H9 (cell line): Measurements from ENCODE around the gene GRB10. TPM values are rescaled to one million over a fixed set of nuclear protein-coding genes. Genes with fewer than 3 reads are reported as not detected.

Source experiments
- DNase-seq: peaks from one replicate; pipeline ENCODE4 v3.0.0-alpha.2; 2017
- H2AFZ ChIP-seq: one replicate; pipeline ENCODE4 v1.6.1; 2013; ENCODE audit warnings: mild to moderate bottlenecking, low read length, control low read depth, moderate library complexity
- H2AK5ac ChIP-seq: 2 replicates; pipeline ENCODE4 v1.6.1; 2013; ENCODE audit warnings: low read length, control low read depth, mixed read lengths; ENCODE audit not compliant: insufficient read length
- H2BK120ac ChIP-seq: one replicate; pipeline ENCODE4 v1.6.1; 2013; ENCODE audit warnings: low read depth, mild to moderate bottlenecking, low read length, control low read depth, inconsistent platforms; ENCODE audit not compliant: poor library complexity, severe bottlenecking
- H2BK12ac ChIP-seq: 2 replicates; pipeline ENCODE4 v1.6.1; 2013; ENCODE audit warnings: low read length, control low read depth, mixed read lengths, low read depth; ENCODE audit not compliant: insufficient read length
- H2BK15ac ChIP-seq: 2 replicates; pipeline ENCODE4 v1.6.1; 2013; ENCODE audit warnings: low read depth, low read length, control low read depth
- H2BK20ac ChIP-seq: one replicate; pipeline ENCODE4 v1.6.1; 2013; ENCODE audit warnings: low read depth, mild to moderate bottlenecking, low read length, control low read depth, inconsistent platforms; ENCODE audit not compliant: poor library complexity, severe bottlenecking
- H2BK5ac ChIP-seq: 2 replicates; pipeline ENCODE4 v1.6.1; 2013; ENCODE audit warnings: low read length, control low read depth, mixed read lengths; ENCODE audit not compliant: insufficient read length
- H3K14ac ChIP-seq: 2 replicates; pipeline ENCODE4 v1.6.1; 2013; ENCODE audit warnings: low read length, control low read depth; ENCODE audit not compliant: insufficient read depth
- H3K18ac ChIP-seq: 2 replicates; pipeline ENCODE4 v1.6.1; 2013; ENCODE audit warnings: low read depth, mild to moderate bottlenecking, mixed read lengths, low read length, control low read depth; ENCODE audit not compliant: insufficient read length
- H3K23ac ChIP-seq: 2 replicates; pipeline ENCODE4 v1.6.1; 2013; ENCODE audit warnings: low read length, control low read depth, mixed read lengths, low read depth; ENCODE audit not compliant: insufficient read length
- H3K23me2 ChIP-seq: 2 replicates; pipeline ENCODE4 v1.6.1; 2013; ENCODE audit warnings: low read depth, mild to moderate bottlenecking, mixed read lengths, low read length, control low read depth; ENCODE audit not compliant: insufficient read length, poor library complexity, severe bottlenecking
- H3K27ac ChIP-seq: 2 replicates; pipeline ENCODE4 v1.5.1; 2013; ENCODE audit warnings: low read length, control low read depth, mixed read lengths, low read depth; ENCODE audit not compliant: insufficient read length
- H3K27me3 ChIP-seq: 2 replicates; pipeline ENCODE4 v1.6.1; 2013; ENCODE audit warnings: low read length, control low read depth, inconsistent platforms; ENCODE audit not compliant: insufficient read depth
- H3K4ac ChIP-seq: 2 replicates; pipeline ENCODE4 v1.6.1; 2013; ENCODE audit warnings: low read depth, mild to moderate bottlenecking, control low read depth, inconsistent platforms, low read length, moderate library complexity
- H3K4me1 ChIP-seq: 2 replicates; pipeline ENCODE4 v1.6.1; 2013; ENCODE audit warnings: low read length, control low read depth, inconsistent platforms; ENCODE audit not compliant: insufficient read depth
- H3K4me2 ChIP-seq: 2 replicates; pipeline ENCODE4 v1.6.1; 2013; ENCODE audit warnings: low read length, control low read depth, mixed read lengths; ENCODE audit not compliant: insufficient read length, insufficient read depth
- H3K56ac ChIP-seq: 2 replicates; pipeline ENCODE4 v1.6.1; 2013; ENCODE audit warnings: low read depth, mild to moderate bottlenecking, mixed read lengths, low read length, control low read depth; ENCODE audit not compliant: insufficient read length
- H3K79me1 ChIP-seq: 2 replicates; pipeline ENCODE4 v1.6.1; 2013; ENCODE audit warnings: low read depth, mild to moderate bottlenecking, moderate library complexity, low read length, control low read depth, inconsistent platforms; ENCODE audit not compliant: insufficient read depth, poor library complexity, severe bottlenecking
- H3K79me2 ChIP-seq: 2 replicates; pipeline ENCODE4 v1.6.1; 2013; ENCODE audit warnings: low read length, control low read depth, inconsistent platforms; ENCODE audit not compliant: insufficient read depth
- H3K9ac ChIP-seq: 2 replicates; pipeline ENCODE4 v1.6.1; 2013; ENCODE audit warnings: low read length, control low read depth, mixed read lengths; ENCODE audit not compliant: insufficient read length; ENCODE audit errors: extremely low read depth
- H3K9me3 ChIP-seq: one replicate; pipeline ENCODE4 v1.6.1; 2013; ENCODE audit warnings: low read depth, low read length, inconsistent platforms; ENCODE audit not compliant: control insufficient read depth
- H3T11ph ChIP-seq: one replicate; pipeline ENCODE4 v1.6.1; 2013; ENCODE audit warnings: mild to moderate bottlenecking, low read length, control low read depth, inconsistent platforms
- H4K20me1 ChIP-seq: one replicate; pipeline ENCODE4 v1.6.1; 2013; ENCODE audit not compliant: control insufficient read depth, insufficient read length, insufficient read depth
- H4K5ac ChIP-seq: 2 replicates; pipeline ENCODE4 v1.6.1; 2013; ENCODE audit warnings: low read depth, mild to moderate bottlenecking, mixed read lengths, low read length, control low read depth; ENCODE audit not compliant: insufficient read length
- H4K8ac ChIP-seq: replicated peaks from 2 replicates; pipeline ENCODE4 v1.6.1; 2013; ENCODE audit warnings: low read length, control low read depth, mixed read lengths, low read depth; ENCODE audit not compliant: insufficient read length
- H4K91ac ChIP-seq: 2 replicates; pipeline ENCODE4 v1.6.1; 2013; ENCODE audit warnings: low read depth, mild to moderate bottlenecking, moderate library complexity, mixed read lengths, low read length, control low read depth; ENCODE audit not compliant: insufficient read length
- H3K27ac Mint-ChIP-seq, 3 experiments: 2 replicates in 2 of 3; 3 replicates in 1 of 3; pipeline ENCODE4 v1.8.0; 2020 to 2021; ENCODE audit warnings: mixed read lengths in 3 of 3, mild to moderate bottlenecking in 1 of 3, moderate library complexity in 1 of 3
- H3K27me3 Mint-ChIP-seq: 2 replicates; pipeline ENCODE4 v1.8.0; 2021; ENCODE audit warnings: low read depth, mild to moderate bottlenecking, moderate library complexity, mixed read lengths
- H3K36me3 Mint-ChIP-seq, 3 experiments: 2 replicates in 2 of 3; 3 replicates in 1 of 3; pipeline ENCODE4 v1.8.0; 2020 to 2021; ENCODE audit warnings: low read depth in 3 of 3, mixed read lengths in 3 of 3; ENCODE audit not compliant: insufficient read depth in 1 of 3
- H3K4me1 Mint-ChIP-seq, 2 experiments: 2 replicates each; pipeline ENCODE4 v1.8.0; 2020; ENCODE audit warnings: mixed read lengths in 2 of 2
- H3K4me3 Mint-ChIP-seq, 2 experiments: 2 replicates in 1 of 2; 3 replicates in 1 of 2; pipeline ENCODE4 v1.8.0; 2020 to 2021; ENCODE audit warnings: mild to moderate bottlenecking in 2 of 2, mixed read lengths in 2 of 2, moderate library complexity in 1 of 2
- H3K9me3 Mint-ChIP-seq, 2 experiments: 2 replicates in 1 of 2; 3 replicates in 1 of 2; pipeline ENCODE4 v1.8.0; 2020; ENCODE audit warnings: mild to moderate bottlenecking in 2 of 2, mixed read lengths in 2 of 2, moderate library complexity in 1 of 2
- WGBS: extraction: QIAGEN DNeasy Blood & Tissue Kit; methylation state at CpG from one replicate; pipeline ENCODE4 v1.1.7; 2013; ENCODE audit warnings: missing lambda C conversion rate, low lambda C conversion rate, mixed read lengths; ENCODE audit not compliant: insufficient read length; ENCODE audit errors: extremely low coverage; 5-methylcytosine and 5-hydroxymethylcytosine counted together
- total RNA-seq: library from RNA; stranded (reverse); gene quantifications from 2 replicates; pipeline ENCODE4 v1.2.1, GENCODE V29; 2021
- TF ChIP-seq, protein P1 (sequence below): fragments of 200-600 bp; sonication (generic); conservative IDR thresholded peaks from 3 replicates; pipeline ENCODE4 v1.8.0; 2021; ENCODE audit warnings: antibody characterized with exemption, mild to moderate bottlenecking

Gene GRB10
- total RNA-seq, 1 experiment from 2014 or later = 108 TPM

DNA sequence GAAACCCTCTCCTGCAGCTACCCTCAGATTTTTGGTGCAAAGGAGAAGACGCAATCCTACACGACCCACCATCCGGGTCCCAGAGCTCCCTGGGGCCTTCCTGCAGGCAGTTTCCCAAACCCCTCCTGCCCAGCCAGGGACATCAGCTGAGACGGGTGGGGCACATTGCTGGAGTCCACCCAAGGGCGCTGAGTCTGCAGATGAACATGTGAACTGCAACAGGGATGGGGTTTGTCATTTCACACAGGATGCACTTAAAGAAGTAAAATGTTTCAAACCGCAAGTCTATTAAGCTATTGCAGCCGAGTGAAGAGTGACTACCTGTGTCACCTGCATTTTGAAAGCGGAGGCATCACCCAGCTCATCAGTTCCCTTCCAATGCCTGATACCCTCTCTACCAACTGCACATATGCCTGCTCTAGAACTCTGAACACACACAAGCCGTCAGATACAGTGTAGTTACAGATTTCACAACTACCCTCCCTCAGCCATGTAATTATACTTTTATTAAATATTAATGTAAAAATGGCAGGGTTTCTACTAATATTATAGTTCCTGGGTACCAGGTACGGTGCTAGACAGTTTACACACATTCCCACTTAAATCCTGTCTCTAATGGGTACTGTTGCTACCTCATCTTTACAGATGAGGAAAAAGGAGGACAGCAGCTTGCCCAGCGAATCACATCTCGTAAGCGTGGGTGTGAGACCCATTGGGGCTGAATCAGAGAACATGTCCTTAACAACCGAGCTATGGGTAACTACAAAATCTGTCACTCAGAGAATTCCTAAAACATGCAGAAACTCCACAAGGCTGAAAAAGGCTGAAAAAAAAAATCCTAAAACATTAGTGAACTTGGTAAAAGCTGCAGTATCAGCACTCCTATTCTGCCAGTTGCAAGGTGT is 71.2 kb downstream of the GRB10 start:
- H3K27ac ChIP-seq = no peak overlapping the region
- no peak overlapping the region for H2BK120ac ChIP-seq
- no peaks in the 10 kb centered on the region for H3K4me1 ChIP-seq
- no peaks in the 10 kb centered on the region for H3K27me3 ChIP-seq
- H4K20me1 ChIP-seq = no peaks in the 10 kb centered on the region
- H3K79me1 ChIP-seq = peaks cover 8% of the 10 kb centered on the region
- Mint-ChIP-seq H3K27me3 (no peaks in the 10 kb centered on the region), H3K27ac (no peak overlapping the region), H3K4me3 (no peak overlapping the region), H3K36me3 (peaks cover 6 to 10% (median 8%) of the 10 kb centered on the region in 3 experiments; a peak in 6 of 7 replicates), H3K9me3 (no peaks in the 10 kb centered on the region; a peak in 1 of 5 replicates), H3K4me1 (peaks cover 37 to 41% of the 10 kb centered on the region in 2 experiments)
- no CpG with 5 or more reads among the region's 14 CpGs for WGBS
- no peaks in the 10 kb centered on the region for H3K23me2 ChIP-seq
- no peak overlapping the region for H3K56ac ChIP-seq
- no peak overlapping the region for H3K18ac ChIP-seq
- H2BK12ac ChIP-seq = no peak overlapping the region
- no peak overlapping the region for H2AFZ ChIP-seq
- no peak overlapping the region for H4K5ac ChIP-seq
- H3K79me2 ChIP-seq = peaks cover 28% of the 10 kb centered on the region; the same call in 1 of the 2 replicates
- no peak overlapping the region for H2BK20ac ChIP-seq
- H3T11ph ChIP-seq = no peak overlapping the region
- no peak overlapping the region for H2BK5ac ChIP-seq
- no peak overlapping the region for H3K14ac ChIP-seq
- no peak overlapping the region for H3K23ac ChIP-seq
- H3K4ac ChIP-seq = no peak overlapping the region
- H3K9me3 ChIP-seq = no peaks in the 10 kb centered on the region
- no peak overlapping the region for H3K9ac ChIP-seq
- no peak overlapping the region for H2AK5ac ChIP-seq
- no peak overlapping the region for H4K91ac ChIP-seq
- TF ChIP-seq, protein P1, sequence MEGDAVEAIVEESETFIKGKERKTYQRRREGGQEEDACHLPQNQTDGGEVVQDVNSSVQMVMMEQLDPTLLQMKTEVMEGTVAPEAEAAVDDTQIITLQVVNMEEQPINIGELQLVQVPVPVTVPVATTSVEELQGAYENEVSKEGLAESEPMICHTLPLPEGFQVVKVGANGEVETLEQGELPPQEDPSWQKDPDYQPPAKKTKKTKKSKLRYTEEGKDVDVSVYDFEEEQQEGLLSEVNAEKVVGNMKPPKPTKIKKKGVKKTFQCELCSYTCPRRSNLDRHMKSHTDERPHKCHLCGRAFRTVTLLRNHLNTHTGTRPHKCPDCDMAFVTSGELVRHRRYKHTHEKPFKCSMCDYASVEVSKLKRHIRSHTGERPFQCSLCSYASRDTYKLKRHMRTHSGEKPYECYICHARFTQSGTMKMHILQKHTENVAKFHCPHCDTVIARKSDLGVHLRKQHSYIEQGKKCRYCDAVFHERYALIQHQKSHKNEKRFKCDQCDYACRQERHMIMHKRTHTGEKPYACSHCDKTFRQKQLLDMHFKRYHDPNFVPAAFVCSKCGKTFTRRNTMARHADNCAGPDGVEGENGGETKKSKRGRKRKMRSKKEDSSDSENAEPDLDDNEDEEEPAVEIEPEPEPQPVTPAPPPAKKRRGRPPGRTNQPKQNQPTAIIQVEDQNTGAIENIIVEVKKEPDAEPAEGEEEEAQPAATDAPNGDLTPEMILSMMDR = no peak
- H4K8ac ChIP-seq = no peak overlapping the region
- DNase-seq = no peak
- H3K4me2 ChIP-seq = no peak overlapping the region
- no peak overlapping the region for H2BK15ac ChIP-seq
